Esophagus muscularis mucosa (tissue), 4 donors: ENCODE measurements around the gene ROPN1. TPM values are rescaled to one million over a fixed set of nuclear protein-coding genes. Genes with fewer than 3 reads are reported as not detected.
"Not testable (repeated sequence)": the region's sequence is repeated elsewhere in the genome, so short reads cannot be mapped to it uniquely, and the experiment has no call there.

Experiments
- DNase-seq: peaks from one replicate; pipeline ENCODE4 v3.0.0-alpha.2; 2017; ENCODE audit errors: extremely low spot score
- H3K27ac ChIP-seq, 4 donors: fragments of 200-600 bp; sonication (generic); replicated peaks in 1 of 4; 1 replicate in 3 of 4; 2 replicates in 1 of 4; pipeline ENCODE4 v1.5.1; 2016 to 2019; ENCODE audit warnings: mild to moderate bottlenecking in 1 of 4
- H3K27me3 ChIP-seq, 4 donors: fragments of 200-600 bp; sonication (generic); one replicate each; pipeline versions ENCODE4 v1.5.1 to v1.6.0; 2016 to 2019
- H3K36me3 ChIP-seq, 4 donors: fragments of 200-600 bp; sonication (generic); one replicate each; pipeline ENCODE4 v1.5.1; 2016 to 2019
- H3K4me1 ChIP-seq, 4 donors: fragments of 200-600 bp; sonication (generic); one replicate each; pipeline ENCODE4 v1.5.1; 2016 to 2019
- H3K4me3 ChIP-seq, 4 donors: fragments of 200-600 bp; sonication (generic); 1 replicate in 2 of 4; 2 replicates in 2 of 4; pipeline ENCODE4 v1.5.1; 2016 to 2019; ENCODE audit warnings: mild to moderate bottlenecking in 4 of 4, moderate library complexity in 1 of 4
- H3K9me3 ChIP-seq, 4 donors: fragments of 200-600 bp; sonication (generic); 1 replicate in 3 of 4; 2 replicates in 1 of 4; pipeline ENCODE4 v1.5.1; 2016 to 2019
- EP300 ChIP-seq: sonication (generic); formaldehyde crosslinking; IDR thresholded peaks from one replicate; pipeline ENCODE4 v1.6.1; 2017; ENCODE audit warnings: antibody characterized with exemption
- POLR2A ChIP-seq: fragments of 450-650 bp; IDR thresholded peaks from one replicate; pipeline ENCODE4 v1.6.1; 2017; ENCODE audit warnings: antibody characterized with exemption, moderate library complexity, mild to moderate bottlenecking, low read depth
- POLR2AphosphoS5 ChIP-seq, 2 donors: sonication (generic); formaldehyde crosslinking; IDR thresholded peaks; one replicate each; pipeline ENCODE4 v1.6.1; 2017; ENCODE audit warnings: antibody characterized with exemption in 2 of 2
- WGBS: methylation state at CpG from one replicate; pipeline ENCODE4 v1.1.5; 2018; 5-methylcytosine and 5-hydroxymethylcytosine counted together
- intact Hi-C: fragments of 100-400 bp; cut with DNase I; formaldehyde crosslinking; loops from one replicate; pipeline ENCODE4 v1.15.1; 2023
- total RNA-seq, 4 donors: library from RNA; depleted of rRNA; stranded (reverse); fragments of >200 nt; gene quantifications; one replicate each; pipeline versions ENCODE4 v1.1.0 to v1.2.1, GENCODE V29; 2016
- TF ChIP-seq, protein P1 (sequence below), 3 experiments: fragments of 200-600 bp in 2 of 3; fragments of 450-650 bp in 1 of 3; sonication (generic) in 2 of 3; IDR thresholded peaks; one replicate each; pipeline ENCODE4 v1.5.1; 2017 to 2019; ENCODE audit warnings: antibody characterized with exemption in 3 of 3, mild to moderate bottlenecking in 2 of 3, moderate library complexity in 1 of 3

ROPN1 gene
- not detected for total RNA-seq

DNA sequence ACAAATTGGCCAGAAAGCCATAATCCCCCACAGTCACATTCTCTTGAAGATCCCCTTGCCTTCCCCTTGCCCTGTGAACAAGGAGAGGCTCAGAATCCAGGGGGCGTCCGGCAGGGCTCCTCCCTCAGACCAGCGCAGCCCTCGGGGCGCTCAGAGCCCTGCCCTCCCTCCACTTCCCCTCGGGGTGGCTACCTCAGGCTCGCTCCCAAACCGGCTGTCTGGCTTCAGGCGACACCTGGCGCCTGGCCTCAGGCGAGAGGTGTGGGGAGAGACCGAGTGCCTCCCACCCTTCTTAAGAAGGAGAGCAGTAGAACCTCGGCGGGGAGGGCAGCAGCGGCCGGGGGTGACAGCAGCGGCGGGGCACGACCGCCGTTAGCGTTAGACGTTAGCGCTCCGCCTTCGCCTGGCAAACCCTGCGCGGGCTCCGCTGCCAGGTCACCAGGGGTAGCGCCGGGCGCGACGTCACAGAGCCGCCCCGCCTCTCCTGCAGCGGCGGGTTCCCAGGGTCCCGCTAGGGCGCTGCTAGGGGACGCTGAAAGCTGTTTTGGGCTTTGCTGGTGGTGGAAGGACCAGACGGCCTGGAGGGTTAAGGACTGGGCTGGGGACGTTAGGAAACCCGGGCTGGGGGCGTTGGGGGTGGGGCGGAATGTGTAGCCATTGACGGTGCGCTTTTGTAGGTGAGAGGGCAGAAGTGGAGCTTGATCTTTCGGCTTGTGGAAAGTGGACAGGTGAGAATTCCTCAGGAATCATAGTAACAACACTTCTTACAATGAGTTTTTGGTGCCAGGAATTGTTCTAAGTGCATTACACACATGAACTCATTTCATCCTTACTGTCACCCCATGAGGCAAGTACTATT is at the start of gene ROPN1:
Gene ROPN1 (minus strand): TSS at position 395 of the 859 bp plus-strand sequence. CDS start 11,643 bp downstream, outside the sequence.
- H3K27me3 ChIP-seq, H3K36me3 ChIP-seq, H3K27ac ChIP-seq, intact Hi-C loops, H3K4me1 ChIP-seq, DNase-seq, H3K9me3 ChIP-seq: not testable (repeated sequence)
- peak within 1 kb of the TSS in 1 of 4 donors; percentile 31 for H3K4me3 ChIP-seq
- 0% methylated on average over 5 of the region's 49 CpGs for WGBS

DNA sequence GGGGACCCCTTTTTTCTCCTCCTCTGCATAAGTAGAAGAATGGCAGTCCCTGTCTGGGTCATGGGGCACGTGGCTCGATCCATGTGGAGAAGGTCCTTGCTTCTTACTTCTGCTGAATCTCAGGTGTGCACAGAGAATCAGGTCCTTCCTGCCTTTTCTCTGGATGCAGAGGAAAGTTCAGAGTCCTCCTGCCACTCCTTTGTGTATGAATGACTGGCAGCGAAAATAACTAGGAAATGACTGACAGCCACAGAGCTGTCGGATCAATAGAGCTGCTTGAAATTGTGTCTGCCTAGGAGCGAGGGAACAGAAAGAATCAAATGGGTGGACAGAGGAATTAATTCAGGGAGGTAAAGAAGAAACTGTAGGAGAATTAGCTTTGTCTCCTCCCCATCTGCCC is 49.6 kb upstream of the ROPN1 start:
- H3K27ac ChIP-seq = no peak overlapping the region
- DNase-seq = no peak
- H3K9me3 ChIP-seq = no peaks in the 10 kb centered on the region
- H3K36me3 ChIP-seq = no peaks in the 10 kb centered on the region
- no peak for TF ChIP-seq EP300
- TF ChIP-seq, protein P1, sequence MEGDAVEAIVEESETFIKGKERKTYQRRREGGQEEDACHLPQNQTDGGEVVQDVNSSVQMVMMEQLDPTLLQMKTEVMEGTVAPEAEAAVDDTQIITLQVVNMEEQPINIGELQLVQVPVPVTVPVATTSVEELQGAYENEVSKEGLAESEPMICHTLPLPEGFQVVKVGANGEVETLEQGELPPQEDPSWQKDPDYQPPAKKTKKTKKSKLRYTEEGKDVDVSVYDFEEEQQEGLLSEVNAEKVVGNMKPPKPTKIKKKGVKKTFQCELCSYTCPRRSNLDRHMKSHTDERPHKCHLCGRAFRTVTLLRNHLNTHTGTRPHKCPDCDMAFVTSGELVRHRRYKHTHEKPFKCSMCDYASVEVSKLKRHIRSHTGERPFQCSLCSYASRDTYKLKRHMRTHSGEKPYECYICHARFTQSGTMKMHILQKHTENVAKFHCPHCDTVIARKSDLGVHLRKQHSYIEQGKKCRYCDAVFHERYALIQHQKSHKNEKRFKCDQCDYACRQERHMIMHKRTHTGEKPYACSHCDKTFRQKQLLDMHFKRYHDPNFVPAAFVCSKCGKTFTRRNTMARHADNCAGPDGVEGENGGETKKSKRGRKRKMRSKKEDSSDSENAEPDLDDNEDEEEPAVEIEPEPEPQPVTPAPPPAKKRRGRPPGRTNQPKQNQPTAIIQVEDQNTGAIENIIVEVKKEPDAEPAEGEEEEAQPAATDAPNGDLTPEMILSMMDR (IDR thresholded peaks at IDR 0.05) = no peak
- TF ChIP-seq POLR2AphosphoS5 (IDR thresholded peaks at IDR 0.05) = no peak
- TF ChIP-seq POLR2A = no peak
- 94% methylated on average over 4 of the region's 5 CpGs for WGBS
- no peaks in the 10 kb centered on the region for H3K27me3 ChIP-seq
- no peak overlapping the region for H3K4me3 ChIP-seq
- no peaks in the 10 kb centered on the region for H3K4me1 ChIP-seq
- intact Hi-C loops = no loop called here

DNA sequence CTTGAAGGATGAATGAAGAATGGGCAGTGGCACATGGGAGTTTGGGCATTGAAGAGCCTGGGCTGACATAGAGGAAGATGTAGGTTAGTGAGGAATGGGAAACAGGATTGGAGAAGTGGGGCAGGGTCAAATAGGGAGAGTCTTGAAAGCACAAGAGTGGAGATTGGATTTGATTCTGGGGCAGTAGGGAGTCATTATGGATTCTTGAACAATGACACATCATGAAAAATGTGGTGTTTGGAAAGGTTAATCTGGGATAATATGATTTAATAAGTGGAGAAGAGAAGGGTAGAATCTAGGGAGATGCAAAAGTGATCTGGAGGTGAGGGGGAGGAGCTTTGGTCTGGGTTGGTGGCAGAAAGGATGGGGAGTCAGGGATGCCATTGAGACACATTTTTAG is 45.4 kb upstream of the ROPN1 start:
- intact Hi-C loops = no loop called here
- Histone ChIP-seq H3K27ac (no peak overlapping the region), H3K4me1 (peaks cover 5 to 33% (median 22%) of the 10 kb centered on the region in 4 donors), H3K4me3 (no peak overlapping the region), H3K36me3 (no peaks in the 10 kb centered on the region), H3K27me3 (peaks cover 0 to 11% (median 0%) of the 10 kb centered on the region in 4 donors), H3K9me3 (no peaks in the 10 kb centered on the region)
- no peak for DNase-seq
- TF ChIP-seq EP300 (no peak), POLR2A (no peak), POLR2AphosphoS5 (IDR thresholded peaks at IDR 0.05) (no peak)
- TF ChIP-seq, protein P1 (IDR thresholded peaks at IDR 0.05) = no peak

DNA sequence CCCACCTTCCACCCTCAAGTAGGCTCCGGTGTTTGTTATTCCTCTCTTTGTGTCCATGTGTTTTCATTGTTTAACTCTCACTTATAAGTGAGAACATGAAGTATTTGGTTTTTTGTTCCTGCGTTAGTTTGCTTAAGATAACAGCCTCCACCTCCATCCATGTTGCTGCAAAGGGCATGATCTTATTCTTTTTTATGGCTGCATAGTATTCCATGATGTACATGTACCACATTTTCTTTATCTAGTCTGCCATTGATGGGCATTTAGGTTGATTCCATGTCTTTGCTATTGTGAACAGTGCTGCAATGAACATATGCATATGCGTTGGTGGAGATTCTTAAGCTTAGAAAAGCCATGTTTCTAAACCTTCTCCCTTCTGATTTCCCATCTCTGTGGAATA is 44.3 kb upstream of the ROPN1 start:
- H3K9me3 ChIP-seq, H3K4me3 ChIP-seq, H3K36me3 ChIP-seq, H3K27ac ChIP-seq, intact Hi-C loops: not testable (repeated sequence)
- peak; percentile 29 for DNase-seq
- WGBS = 100% methylated on average over 3 of the region's 3 CpGs
- peaks cover 9 to 39% (median 27%) of the 10 kb centered on the region in 4 donors for H3K4me1 ChIP-seq
- peaks cover 0 to 11% (median 0%) of the 10 kb centered on the region in 4 donors for H3K27me3 ChIP-seq

DNA sequence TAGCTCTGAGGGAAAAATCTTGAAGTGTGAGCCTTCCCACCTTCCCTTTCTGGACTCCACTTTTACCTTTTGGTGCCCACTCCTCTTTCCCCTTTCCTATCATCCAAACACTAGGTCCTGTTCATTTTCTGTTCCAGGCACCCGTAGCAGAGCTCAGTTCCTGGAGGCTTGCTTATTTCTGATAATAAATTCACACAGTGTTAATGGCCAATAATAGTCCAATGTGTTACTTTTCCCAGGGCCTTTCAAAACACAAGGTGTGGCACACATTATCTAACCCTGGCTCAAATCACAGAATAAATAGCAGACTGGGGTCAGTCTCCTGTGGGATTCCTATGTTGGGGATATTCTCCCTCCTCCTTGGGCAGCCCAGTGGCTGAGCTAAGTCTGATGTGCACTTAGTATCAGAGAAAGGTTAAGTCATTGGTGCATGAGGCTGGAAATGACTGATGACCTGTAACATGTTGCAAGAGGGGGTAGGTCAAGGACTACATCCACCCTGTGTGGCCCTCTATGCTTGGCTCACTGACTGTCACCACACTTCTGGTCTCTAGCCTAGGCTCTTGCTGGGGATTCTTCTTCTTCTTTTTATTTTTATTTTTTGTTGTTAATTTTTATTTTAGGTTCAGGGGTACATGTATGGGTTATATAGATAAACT is 43.7 kb upstream of the ROPN1 start:
- H3K4me3 ChIP-seq = peak overlapping the region in 2 of 4 donors; percentile 88 to 90
- DNase-seq = peak; percentile 75
- H3K4me1 ChIP-seq = peaks cover 9 to 39% (median 27%) of the 10 kb centered on the region in 4 donors
- H3K36me3 ChIP-seq = no peaks in the 10 kb centered on the region
- H3K27me3 ChIP-seq = peaks cover 0 to 11% (median 0%) of the 10 kb centered on the region in 4 donors
- no peaks in the 10 kb centered on the region for H3K9me3 ChIP-seq
- intact Hi-C loops = no loop called here
- WGBS = 85% methylated on average over 1 of the region's 1 CpG
- no peak overlapping the region for H3K27ac ChIP-seq
- TF ChIP-seq, protein P1 (IDR thresholded peaks at IDR 0.05) = no peak
- no peak for TF ChIP-seq POLR2A
- no peak for TF ChIP-seq EP300
- no peak for TF ChIP-seq POLR2AphosphoS5 (IDR thresholded peaks at IDR 0.05)
